Measurements from ENCODE around the gene LHX5.

Gene LHX5

GRCh38 chr12:113440336-113440735 lies 31.3 kb downstream of the LHX5 start:
- no peak for DNase-seq (ENCODE audit: low read depth, low spot score)

DNA sequence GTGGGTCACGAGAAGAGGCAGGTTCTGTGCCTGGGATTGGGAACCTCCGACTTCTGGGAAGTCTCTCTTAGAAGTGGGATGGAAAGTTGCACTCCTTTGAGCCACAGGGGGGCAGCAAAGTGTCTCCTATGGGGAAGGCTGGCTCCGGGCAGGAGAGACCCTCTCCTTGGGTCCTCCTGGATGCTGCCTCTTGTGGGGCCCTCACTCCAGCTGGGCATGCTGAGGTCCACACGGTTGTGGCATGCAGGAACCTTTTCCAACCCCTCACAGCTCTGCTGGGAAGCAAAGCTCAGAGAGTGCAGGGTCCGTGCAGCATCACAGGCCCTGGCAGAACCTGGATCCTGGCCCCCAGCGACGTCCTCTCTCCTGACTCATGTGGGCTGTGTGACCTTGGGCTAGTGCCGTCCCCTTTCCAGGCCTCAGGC lies 32.1 kb downstream of the LHX5 start:
- no peak for DNase-seq (ENCODE audit: low read depth, low spot score)

- no peak for DNase-seq (ENCODE audit: low read depth, low spot score)
Observed at GRCh38 chr12:113439301-113439597, 32.4 kb downstream of the LHX5 start.

GRCh38 chr12:113438523-113439300 lies 33.0 kb downstream of the LHX5 start:
- DNase-seq (ENCODE audit: low read depth, low spot score): no peak

GRCh38 chr12:113437729-113438100 lies 34.0 kb downstream of the LHX5 start:
- no peak for DNase-seq (ENCODE audit: low read depth, low spot score)

GRCh38 chr12:113436993-113437728 lies 34.5 kb downstream of the LHX5 start:
- DNase-seq (ENCODE audit: low read depth, low spot score): no peak

- DNase-seq (ENCODE audit: low read depth, low spot score): no peak
Observed at GRCh38 chr12:113436586-113436985, 35.1 kb downstream of the LHX5 start.

- no peak for DNase-seq (ENCODE audit: low read depth, low spot score)
Observed at GRCh38 chr12:113435367-113435766, 36.3 kb downstream of the LHX5 start.

DNA sequence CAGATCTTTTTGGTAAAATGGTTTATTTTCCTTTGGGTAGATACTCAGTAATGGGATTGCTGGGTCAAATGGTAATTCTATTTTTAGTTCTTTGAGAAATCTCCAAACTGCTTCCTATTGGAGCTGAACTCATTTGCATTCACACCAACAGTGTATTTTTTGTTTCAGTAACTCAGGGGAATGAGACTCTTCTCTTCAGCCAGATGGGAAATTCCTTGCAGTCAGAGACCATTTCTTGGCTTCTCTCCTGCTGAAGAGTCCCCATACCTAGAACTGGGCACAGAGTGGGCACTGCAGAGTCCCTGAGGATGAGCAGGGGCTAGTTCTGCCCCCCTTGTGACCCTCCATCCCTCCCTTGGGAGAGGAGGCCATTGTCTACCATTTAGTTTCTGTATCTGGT lies 38.7 kb downstream of the LHX5 start:
- no peak for DNase-seq (ENCODE audit: low read depth, low spot score)

GRCh38 chr12:113428482-113428881 lies 43.2 kb downstream of the LHX5 start:
- no peak for DNase-seq (ENCODE audit: low read depth, low spot score)

- DNase-seq (ENCODE audit: low read depth, low spot score): no peak
Observed at GRCh38 chr12:113427882-113428281, 43.8 kb downstream of the LHX5 start.

- no peak for DNase-seq (ENCODE audit: low read depth, low spot score)
Observed at GRCh38 chr12:113425960-113426453, 45.7 kb downstream of the LHX5 start.

DNA sequence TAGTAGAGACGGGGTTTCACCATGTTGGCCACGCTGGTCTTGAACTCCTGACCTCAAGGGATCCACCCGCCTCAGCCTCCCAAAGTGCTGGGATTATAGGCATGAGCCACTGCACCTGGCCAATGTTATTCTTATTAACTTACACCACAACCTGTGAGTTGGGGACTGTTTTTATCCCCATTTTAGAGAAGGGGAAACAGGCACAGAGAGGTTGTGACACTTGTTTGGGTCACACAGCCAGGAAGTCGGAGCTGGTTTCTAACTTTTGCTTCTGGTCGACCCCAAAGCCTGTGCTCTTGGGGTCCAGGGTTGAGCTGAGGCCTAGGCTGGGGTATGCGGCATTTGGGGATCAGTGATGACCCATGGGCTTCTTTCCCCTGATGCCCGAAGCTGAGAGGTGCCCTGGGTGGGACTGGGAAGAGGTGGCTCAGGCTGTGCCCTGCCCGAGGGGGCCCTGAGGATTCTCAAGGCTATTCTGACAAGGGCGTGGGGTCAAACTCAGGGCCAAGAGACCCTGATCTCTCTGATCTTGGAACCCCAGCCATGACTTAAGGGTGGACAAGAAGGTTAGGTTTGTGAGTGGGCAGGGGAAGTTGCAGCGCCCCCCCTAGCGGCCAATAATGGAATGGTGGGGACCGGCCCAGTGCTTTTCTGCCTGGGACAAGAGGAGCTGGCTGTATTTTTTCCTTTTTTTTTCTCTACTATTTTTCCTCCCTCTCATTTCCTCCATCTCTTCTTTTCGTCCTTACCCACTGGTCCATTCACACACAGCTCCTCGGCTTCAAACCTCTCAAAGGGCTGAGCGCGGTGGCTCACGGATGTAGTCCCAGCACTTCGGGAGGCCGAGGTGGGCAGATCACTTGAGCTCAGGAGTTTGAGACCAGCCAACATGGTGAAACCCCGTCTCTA lies 46.5 kb downstream of the LHX5 start:
- peak; percentile 12 for DNase-seq (ENCODE audit: low read depth, low spot score)

GRCh38 chr12:113424456-113424855 lies 47.2 kb downstream of the LHX5 start:
- DNase-seq (ENCODE audit: low read depth, low spot score): no peak

DNA sequence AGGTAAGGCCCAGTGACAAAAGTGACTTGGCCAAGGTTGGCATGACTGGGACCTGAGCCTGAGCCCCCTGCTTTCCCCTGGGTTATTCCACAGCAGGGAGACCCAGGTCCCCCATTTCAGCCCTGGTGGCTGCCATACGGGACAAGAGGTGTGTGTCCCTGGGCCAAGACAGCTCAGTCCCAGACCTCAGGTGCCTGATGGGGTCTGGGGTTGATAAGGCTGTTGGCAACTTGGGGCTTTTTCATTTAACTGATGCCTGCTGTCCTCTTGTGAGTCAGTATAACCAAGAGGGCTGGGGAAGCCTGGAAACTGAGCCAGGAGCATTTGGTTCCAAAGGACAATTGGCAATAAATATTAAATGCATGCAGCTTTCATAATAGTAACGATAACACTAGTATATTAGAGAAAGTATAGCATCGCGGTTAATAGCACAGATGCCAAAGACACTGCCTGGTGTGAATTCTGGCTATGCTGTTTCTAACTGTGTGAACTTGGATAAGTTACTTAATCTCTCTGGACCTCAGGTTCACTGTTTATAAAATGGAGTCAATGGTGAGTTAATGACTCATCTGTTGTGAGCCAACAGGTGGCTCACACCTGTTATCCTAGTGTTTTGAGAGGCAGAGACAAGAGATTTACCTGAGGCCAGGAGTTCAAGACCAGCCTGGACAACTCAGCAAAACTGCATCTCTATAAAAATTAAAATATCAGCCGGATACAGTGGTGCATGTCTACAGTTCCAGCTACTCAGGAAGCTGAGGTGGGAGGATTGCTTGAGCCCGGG lies 48.6 kb downstream of the LHX5 start:
- no peak for DNase-seq (ENCODE audit: low read depth, low spot score)

DNA sequence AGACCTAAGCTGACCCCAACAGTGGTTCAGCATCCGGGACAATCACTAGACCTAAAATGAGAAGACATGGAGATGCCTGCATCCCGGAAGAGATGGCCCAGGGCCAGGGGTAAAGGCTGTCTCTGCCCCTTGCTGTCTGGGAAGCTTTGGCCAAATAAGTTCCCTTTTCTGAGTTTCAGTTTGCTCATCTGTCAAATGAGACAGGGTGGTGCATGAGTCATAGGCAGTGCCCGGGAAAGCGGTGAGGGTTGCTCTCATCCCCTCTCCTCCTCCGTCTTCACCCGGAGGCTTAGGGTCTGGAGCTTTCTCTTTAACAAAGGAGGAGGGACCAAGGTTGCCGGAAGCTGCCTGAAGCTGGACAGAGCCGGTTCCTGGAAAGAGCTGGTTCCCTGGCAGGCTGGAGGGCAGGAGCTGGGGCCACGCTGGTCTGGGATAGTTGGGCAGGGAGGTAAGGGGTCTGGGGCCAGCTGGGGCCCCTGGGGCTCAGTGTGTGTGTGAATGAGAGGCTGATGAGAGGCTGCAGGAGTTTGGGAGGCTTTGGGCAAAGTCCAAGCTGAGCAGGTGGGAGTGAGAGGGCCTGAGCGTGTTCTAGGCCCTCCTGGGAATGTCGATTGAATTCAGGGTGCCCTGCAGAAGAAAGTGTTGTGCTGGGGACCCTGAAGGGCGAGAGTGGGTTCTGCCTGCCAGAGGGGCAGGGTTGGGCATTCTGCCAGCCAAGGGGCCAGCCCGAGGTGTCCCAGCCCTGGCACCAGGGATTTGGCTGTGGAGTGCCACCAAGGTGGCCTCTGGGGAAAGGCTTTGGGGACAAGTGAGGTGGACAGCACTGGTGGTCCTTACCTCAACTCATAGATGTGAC lies 49.4 kb downstream of the LHX5 start, which contains the start of gene SDSL:
Gene SDSL, plus strand, starts transcription at position 351 of the 856 bp plus-strand sequence. CDS start 5,603 bp downstream, outside the sequence.
- no peak for DNase-seq (ENCODE audit: low read depth, low spot score)

- DNase-seq (ENCODE audit: low read depth, low spot score): no peak
Observed at GRCh38 chr12:113420996-113421595, 50.6 kb downstream of the LHX5 start.

GRCh38 chr12:113418213-113418879 lies 53.3 kb downstream of the LHX5 start:
- DNase-seq (ENCODE audit: low read depth, low spot score): no peak

- DNase-seq (ENCODE audit: low read depth, low spot score): no peak
Observed at GRCh38 chr12:113416091-113416754, 55.4 kb downstream of the LHX5 start.

Measured in activated naive CD8-positive, alpha-beta T cell treated with anti-CD3 and anti-CD28 coated beads, Interleukin-2, amount 50 U/mL, for 16 hours (primary cell).